Measurements from ENCODE around the gene ACP2. TPM values are rescaled to one million over a fixed set of nuclear protein-coding genes. Genes with fewer than 3 reads are reported as not detected.
"Not testable (repeated sequence)": the region's sequence is repeated elsewhere in the genome, so short reads cannot be mapped to it uniquely, and the experiment has no call there.

The ACP2 gene
- total RNA-seq, 2 experiments from 2014 or later = 19.3 to 21.5 TPM

- ChIA-PET CTCF (interaction anchor here (0.5 to 1.2 kb wide), 3 partner anchors 44 to 591 kb away, joined by 3 to 4 read pairs (median 4); no protein-coding TSS in a partner anchor), POLR2A (interaction anchor here (0.7 kb wide), 1 partner anchor 11 kb away, joined by 3 read pairs; no protein-coding TSS in a partner anchor)
These were observed 22.8 kb downstream of the ACP2 start for GRCh38 chr11:47225552-47226400.

- ChIA-PET CTCF (interaction anchor here (0.5 kb wide), 1 partner anchor 631 kb away, joined by 3 read pairs; no protein-coding TSS in a partner anchor), POLR2A (interaction anchor here (0.6 kb wide), 1 partner anchor 149 kb away, joined by 6 read pairs; no protein-coding TSS in a partner anchor)
These were observed 25.9 kb downstream of the ACP2 start for GRCh38 chr11:47222696-47223095.

- ChIA-PET CTCF (interaction anchor here (0.5 to 2.4 kb wide), 4 partner anchors 15 to 287 kb away, joined by 3 to 8 read pairs (median 4); no protein-coding TSS in a partner anchor), POLR2A (interaction anchor here (0.5 to 1.1 kb wide), 3 partner anchors 10 to 180 kb away, joined by 3 to 6 read pairs (median 3); no protein-coding TSS in a partner anchor)
These were observed 28.2 kb downstream of the ACP2 start for GRCh38 chr11:47220401-47220821.

- CTCF ChIA-PET = interaction anchor here (1.1 to 3.4 kb wide), 2 partner anchors 37 to 39 kb away, joined by 5 to 16 read pairs; partner anchors contain the start of gene ARFGAP2
- POLR2A ChIA-PET = interaction anchor here (0.7 to 2.8 kb wide), 3 partner anchors 20 to 55 kb away, joined by 3 to 19 read pairs (median 3); no protein-coding TSS in a partner anchor
These were observed 32.4 kb downstream of the ACP2 start for GRCh38 chr11:47216121-47216798.

- POLR2A ChIA-PET = interaction anchor here (0.6 to 2.8 kb wide), 13 partner anchors 8 to 371 kb away, joined by 3 to 19 read pairs (median 5); partner anchors contain the start of genes ACP2, ARFGAP2 and PSMC3
- CTCF ChIA-PET = interaction anchor here (0.6 to 3.4 kb wide), 6 partner anchors 33 to 345 kb away, joined by 3 to 16 read pairs (median 4); partner anchors contain the start of genes ACP2 and ARFGAP2
These were observed 33.2 kb downstream of the ACP2 start for GRCh38 chr11:47215366-47215910.

GRCh38 chr11:47213950-47214565 is 34.6 kb downstream of the ACP2 start:
- POLR2A ChIA-PET = interaction anchor here (0.6 to 2.8 kb wide), 13 partner anchors 10 to 648 kb away, joined by 3 to 19 read pairs (median 5); partner anchors contain the start of genes ACP2 and PACSIN3
- CTCF ChIA-PET = interaction anchor here (1.3 to 3.4 kb wide), 5 partner anchors 34 to 61 kb away, joined by 3 to 16 read pairs (median 4); partner anchors contain the start of genes ACP2 and ARFGAP2

GRCh38 chr11:47212938-47213337 is 35.7 kb downstream of the ACP2 start:
- CTCF ChIA-PET = no interaction called here
- POLR2A ChIA-PET = interaction anchor here (0.6 kb wide), 1 partner anchor 12 kb away, joined by 3 read pairs; no protein-coding TSS in a partner anchor

GRCh38 chr11:47208628-47209027 is 40.0 kb downstream of the ACP2 start:
- CTCF ChIA-PET = interaction anchor here (0.6 to 1.2 kb wide), 3 partner anchors 31 to 154 kb away, joined by 3 read pairs; no protein-coding TSS in a partner anchor
- POLR2A ChIA-PET = no interaction called here

GRCh38 chr11:47208008-47208552 is 40.5 kb downstream of the ACP2 start:
- CTCF ChIA-PET = interaction anchor here (0.6 to 1.2 kb wide), 3 partner anchors 30 to 155 kb away, joined by 3 read pairs; no protein-coding TSS in a partner anchor
- POLR2A ChIA-PET = interaction anchor here (0.7 kb wide), 1 partner anchor 25 kb away, joined by 3 read pairs; no protein-coding TSS in a partner anchor

GRCh38 chr11:47207459-47207858 is 41.2 kb downstream of the ACP2 start:
- ChIA-PET CTCF (interaction anchor here (0.7 kb wide), 1 partner anchor 144 kb away, joined by 3 read pairs; no protein-coding TSS in a partner anchor), POLR2A (no interaction called here)

GRCh38 chr11:47206577-47206976 is 42.0 kb downstream of the ACP2 start:
- POLR2A ChIA-PET, CTCF ChIA-PET: not testable (repeated sequence)

GRCh38 chr11:47204637-47204989 is 44.0 kb downstream of the ACP2 start:
- ChIA-PET CTCF (interaction anchor here (1.2 kb wide), 1 partner anchor 17 kb away, joined by 3 read pairs; no protein-coding TSS in a partner anchor), POLR2A (interaction anchor here (0.7 kb wide), 1 partner anchor 16 kb away, joined by 3 read pairs; no protein-coding TSS in a partner anchor)

- CTCF ChIA-PET = no interaction called here
- POLR2A ChIA-PET = no interaction called here
These were observed 46.0 kb downstream of the ACP2 start for GRCh38 chr11:47202576-47202975.

GRCh38 chr11:47201015-47201414 is 47.6 kb downstream of the ACP2 start:
- POLR2A ChIA-PET = interaction anchor here (0.6 kb wide), 1 partner anchor 502 kb away, joined by 3 read pairs; no protein-coding TSS in a partner anchor
- CTCF ChIA-PET = interaction anchor here (0.6 kb wide), 1 partner anchor 681 kb away, joined by 4 read pairs; no protein-coding TSS in a partner anchor

- CTCF ChIA-PET, POLR2A ChIA-PET: not testable (repeated sequence)
These were observed 50.5 kb downstream of the ACP2 start for GRCh38 chr11:47198161-47198560.

- ChIA-PET POLR2A (interaction anchor here (0.6 kb wide), 1 partner anchor 108 kb away, joined by 4 read pairs; no protein-coding TSS in a partner anchor), CTCF (interaction anchor here (0.5 to 6.8 kb wide), 4 partner anchors 9 to 300 kb away, joined by 3 to 30 read pairs (median 4); partner anchors contain the start of gene ARFGAP2)
These were observed 56.5 kb downstream of the ACP2 start for GRCh38 chr11:47192111-47192510.

GRCh38 chr11:47191137-47191536 is 57.5 kb downstream of the ACP2 start:
- CTCF ChIA-PET = interaction anchor here (0.7 to 6.8 kb wide), 2 partner anchors 13 to 94 kb away, joined by 4 to 30 read pairs; partner anchors contain the start of gene ARFGAP2

More at GRCh38 chr11:47191137-47191536, 57.5 kb downstream of the ACP2 start:
- POLR2A ChIA-PET = not testable (repeated sequence)
